EH (cell line): ENCODE data around the gene PLCB4.
"Not testable (repeated sequence)": the region's sequence is repeated elsewhere in the genome, so short reads cannot be mapped to it uniquely, and the experiment has no call there.

Experiments
- DNase-seq: peaks from one replicate; pipeline ENCODE4 v3.0.0-alpha.2; 2015; ENCODE audit warnings: low read depth

The PLCB4 gene

GRCh38 chr20:9068841-9069663 is at the start of gene PLCB4:
Gene PLCB4, plus strand, starts transcription at chr20:9069087. Its CDS starts 238,728 bp downstream, at chr20:9307815.
- peak; percentile 76 for DNase-seq

GRCh38 chr20:9019833-9020232 is 49.1 kb upstream of the PLCB4 start:
- no peak for DNase-seq

- no peak for DNase-seq
These were observed 47.7 kb upstream of the PLCB4 start for GRCh38 chr20:9021216-9021615.

DNA sequence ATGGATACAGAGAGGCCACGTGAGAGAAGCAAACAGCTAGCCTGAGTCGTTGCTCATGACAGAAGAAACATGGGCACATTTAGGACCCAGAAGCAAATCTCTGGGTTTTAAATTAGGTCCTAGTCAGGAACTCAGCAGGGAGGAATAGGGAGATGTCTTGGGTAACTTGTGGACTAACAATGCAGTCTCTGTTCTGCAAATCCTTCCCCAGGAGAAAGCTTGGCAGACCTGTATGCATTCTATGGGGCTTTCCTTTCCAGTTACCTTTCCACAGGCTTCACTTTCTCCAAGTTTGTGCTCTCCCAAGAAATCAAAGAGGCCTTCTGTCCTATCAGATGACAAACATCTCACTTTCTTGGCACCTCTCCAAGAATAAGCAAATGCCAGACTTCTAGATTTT is 47.2 kb upstream of the PLCB4 start:
- no peak for DNase-seq

- no peak for DNase-seq
These were observed 46.5 kb upstream of the PLCB4 start for GRCh38 chr20:9022376-9022775.

DNA sequence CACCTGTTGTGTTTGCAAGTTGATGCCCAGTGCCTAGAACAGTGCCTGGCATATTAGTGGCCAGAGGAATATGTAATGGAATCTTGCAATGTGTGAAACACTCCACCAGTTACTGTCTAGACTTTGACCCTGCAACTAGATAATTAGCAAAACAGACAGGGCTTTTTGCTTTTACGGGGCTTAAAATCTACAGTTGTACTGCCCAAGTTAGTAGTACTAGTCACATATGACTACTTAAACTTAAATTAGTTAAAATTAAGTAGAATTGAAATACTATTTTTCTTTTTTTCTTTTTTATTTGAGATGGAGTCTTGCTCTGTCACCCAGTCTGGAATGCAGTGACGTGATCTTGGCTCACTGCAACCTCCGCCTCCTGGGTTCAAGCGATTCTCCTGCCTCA is 44.3 kb upstream of the PLCB4 start:
- DNase-seq, result no peak

DNA sequence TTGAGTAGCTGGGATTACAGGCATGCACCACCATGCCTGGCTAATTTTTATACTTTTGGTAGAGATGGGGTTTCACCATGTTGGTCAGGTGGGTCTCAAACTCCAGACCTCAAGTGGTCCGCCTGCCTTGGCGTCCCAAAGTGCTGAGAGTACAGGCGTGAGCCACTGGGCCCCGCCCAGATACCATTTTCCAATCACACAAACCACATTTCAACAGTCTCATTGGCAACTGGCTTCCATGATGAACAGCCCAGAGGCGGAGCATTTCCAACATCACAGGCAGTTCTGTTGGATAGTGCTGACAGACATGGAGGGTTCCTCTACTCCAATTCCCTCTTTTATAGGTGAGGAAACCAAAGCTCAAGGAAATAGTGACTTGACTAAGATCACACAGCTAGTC is 43.9 kb upstream of the PLCB4 start:
- DNase-seq, result no peak

DNA sequence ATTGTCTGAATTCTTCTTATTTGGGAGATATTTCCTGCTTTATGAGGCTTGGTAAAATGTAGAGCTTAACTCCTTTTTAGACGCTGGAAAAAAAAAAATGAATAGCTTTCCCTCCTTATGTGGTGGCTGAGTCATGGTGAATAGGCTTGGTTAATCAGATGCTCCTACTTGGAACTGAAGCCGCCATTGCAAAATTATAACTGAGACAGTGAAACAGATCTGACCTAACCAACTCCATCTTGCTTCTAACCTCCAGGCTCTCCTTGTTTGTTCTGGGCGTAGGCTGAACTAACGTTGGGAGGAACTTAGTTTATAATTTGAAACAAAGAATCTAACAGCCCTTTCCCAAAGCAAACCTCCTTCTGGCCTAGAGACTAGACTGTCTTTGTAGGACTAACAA is 43.2 kb upstream of the PLCB4 start:
- DNase-seq, result peak; percentile 81

DNA sequence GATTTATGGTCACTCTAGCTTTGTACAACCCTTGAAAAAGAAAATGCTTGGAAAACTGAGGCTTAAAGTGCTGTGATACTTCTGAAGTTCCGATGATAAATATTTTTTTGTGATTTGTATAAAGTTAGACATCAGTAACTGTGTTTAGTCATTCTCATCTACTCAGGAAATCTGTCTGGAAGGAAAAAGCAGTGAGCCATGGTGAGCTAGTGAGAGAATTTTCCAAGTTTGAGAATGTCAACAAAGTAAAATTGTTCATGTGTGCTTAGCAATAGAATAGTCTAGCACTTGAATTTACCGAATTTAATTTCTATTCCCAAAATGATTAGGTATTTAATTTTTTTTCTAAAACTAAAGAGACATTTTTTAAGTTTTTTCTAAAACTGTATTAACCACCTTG is 41.3 kb upstream of the PLCB4 start:
- no peak for DNase-seq

DNA sequence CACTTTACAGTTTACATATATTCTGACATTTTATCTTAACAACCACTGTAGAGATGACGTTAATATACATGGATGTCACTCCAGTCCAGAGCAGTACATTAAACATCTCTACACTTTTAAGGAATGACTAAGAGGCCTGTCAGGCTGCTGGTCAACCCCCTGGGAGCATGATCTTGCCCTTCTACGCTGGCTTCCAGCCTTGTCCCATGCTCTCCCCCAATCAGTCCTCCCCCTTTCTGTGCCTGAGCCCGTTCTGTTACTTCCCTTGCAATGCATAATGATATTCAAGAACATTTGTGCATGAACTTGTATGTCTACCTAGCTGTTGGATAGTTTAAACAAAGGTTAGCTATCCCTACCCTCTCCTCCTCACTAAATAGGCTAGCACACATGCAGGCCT is 40.5 kb upstream of the PLCB4 start:
- DNase-seq, result peak; percentile 47

GRCh38 chr20:9031991-9032390 is 36.9 kb upstream of the PLCB4 start:
- peak; percentile 67 for DNase-seq

DNA sequence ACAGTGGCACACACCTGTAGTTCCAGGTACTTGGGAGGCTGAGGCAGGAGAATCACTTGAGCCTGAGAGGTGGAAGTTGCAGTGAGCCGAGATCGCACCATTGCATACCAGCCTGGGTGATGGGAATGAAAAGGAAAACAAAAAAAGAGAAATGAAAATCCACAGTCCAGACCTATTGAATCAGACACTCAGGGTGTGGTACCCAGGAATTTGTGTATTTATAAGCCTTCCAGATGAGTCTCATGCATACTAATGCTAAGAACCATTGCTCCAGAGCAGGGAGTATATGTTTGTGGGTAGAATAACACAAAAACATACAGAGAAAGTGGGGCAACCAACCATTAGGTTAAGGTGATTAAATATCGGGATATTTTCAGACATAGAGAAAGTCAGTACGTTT is 36.1 kb upstream of the PLCB4 start:
- DNase-seq, result peak; percentile 69

- DNase-seq, result peak; percentile 97
These were observed 33.8 kb upstream of the PLCB4 start for GRCh38 chr20:9035126-9035525.

- DNase-seq, result no peak
These were observed 32.3 kb upstream of the PLCB4 start for GRCh38 chr20:9036593-9036992.

DNA sequence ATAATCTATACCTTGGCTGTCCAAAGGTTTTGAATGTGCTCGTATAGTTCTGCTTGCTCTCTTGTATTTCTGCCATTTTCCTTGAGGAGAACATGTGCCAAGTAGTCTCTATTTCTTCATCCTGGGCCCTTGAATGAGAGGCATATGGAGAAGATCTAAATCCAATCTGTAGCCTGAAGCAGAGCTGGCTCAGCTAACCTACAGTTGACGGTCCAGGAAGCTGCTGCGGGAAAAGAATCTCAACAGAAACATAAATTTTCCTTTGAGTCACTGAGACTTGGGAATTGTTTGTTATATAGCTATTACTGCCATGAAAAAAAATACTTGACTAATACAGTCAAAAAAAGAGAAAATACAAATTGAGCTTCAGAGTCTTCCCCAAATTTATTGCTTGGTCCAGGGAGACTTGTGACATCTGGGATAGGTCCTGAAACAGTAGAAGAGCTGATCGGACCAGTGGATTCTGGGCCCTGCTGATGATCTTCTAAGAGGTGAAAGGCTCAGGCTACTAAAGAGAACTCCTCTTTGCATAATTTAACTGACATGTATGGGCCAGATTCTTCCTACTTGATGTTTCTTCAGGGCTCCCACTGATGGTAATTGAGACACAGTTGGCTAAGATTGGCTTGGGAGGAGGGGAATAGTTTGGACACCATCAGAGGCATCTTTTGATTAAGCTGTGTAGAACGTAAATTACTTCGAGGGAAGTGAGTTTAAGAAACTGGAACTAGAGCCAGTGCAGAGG is 29.9 kb upstream of the PLCB4 start:
- peak; percentile 75 for DNase-seq

GRCh38 chr20:9040863-9041524 is 27.9 kb upstream of the PLCB4 start:
- DNase-seq, result peak; percentile 82

DNA sequence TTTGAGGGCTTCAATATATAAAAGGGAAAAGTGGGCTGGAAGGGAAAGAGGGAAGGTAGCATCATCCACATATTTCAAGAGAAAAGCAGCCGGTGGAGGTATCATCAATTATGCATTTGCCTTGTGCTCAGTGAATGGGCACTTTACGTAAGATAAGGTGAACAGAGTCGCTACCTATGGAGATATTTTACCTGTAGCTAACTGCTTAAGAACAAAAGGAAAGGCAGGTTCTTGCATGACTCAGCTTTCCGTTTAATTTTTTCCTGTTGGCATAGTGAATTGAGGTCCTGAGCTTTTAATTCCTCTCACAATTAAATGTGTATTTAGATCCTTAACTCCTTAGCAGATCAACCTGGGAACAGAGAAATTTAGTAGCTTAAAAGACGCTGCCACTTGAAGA is 25.5 kb upstream of the PLCB4 start:
- no peak for DNase-seq

DNA sequence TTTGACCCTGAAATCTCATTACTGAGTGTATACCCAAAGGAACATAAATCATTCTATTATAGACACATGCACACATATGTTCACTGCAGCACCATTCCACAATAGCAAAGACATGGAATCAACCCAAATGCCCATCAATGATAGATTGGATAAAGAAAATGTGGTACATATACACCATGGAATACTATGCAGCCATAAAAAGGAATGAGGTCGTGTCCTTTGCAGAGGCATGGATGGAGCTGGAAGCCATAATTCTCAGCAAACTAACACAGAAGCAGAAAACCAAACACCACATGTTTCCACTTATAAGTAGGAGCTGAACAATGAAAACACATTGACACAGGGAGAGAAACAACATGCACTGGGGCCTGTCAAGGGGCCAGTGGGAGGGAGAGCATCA is 21.0 kb upstream of the PLCB4 start:
- DNase-seq, result not testable (repeated sequence)

DNA sequence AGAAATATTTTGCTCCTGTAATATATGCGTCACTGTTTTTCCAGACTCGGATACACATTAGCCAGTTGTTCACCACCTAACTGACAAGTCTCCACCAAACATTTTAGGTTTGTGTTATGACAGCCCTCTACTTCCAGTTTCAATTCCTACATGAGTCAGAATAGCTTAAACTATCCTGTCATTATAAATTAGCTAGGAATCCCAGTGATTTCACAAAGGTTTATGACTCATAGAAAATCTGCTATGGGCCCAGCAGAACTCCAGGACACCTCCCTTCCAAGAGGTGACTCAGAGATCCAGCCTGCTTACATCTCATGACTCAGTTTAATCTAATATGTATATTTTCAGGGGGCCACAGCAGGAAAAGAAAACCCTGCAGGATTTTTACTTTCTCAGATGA is 17.4 kb upstream of the PLCB4 start:
- DNase-seq, result peak; percentile 98

GRCh38 chr20:9052136-9052535 is 16.8 kb upstream of the PLCB4 start:
- DNase-seq, result no peak

GRCh38 chr20:9053108-9053507 is 15.8 kb upstream of the PLCB4 start:
- peak; percentile 60 for DNase-seq

DNA sequence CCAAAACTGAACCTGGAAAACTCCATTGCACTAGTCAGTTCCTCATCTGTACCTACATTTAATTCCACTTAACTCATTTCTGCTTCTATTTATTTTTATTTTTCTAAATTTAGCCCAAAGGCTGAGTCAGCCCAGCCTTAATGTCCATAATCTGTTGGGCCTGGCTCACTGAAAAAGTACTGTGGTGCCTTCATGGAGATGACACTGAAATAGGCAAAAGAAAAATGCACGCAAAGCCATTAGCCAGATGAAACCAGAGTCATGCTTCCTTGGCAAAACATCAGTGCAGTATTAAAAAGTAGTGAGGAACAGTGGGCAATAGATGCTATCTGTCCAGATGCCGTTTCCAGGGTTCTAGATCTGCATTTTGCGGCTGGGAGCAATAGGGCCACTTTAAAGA is 14.7 kb upstream of the PLCB4 start:
- peak; percentile 94 for DNase-seq

DNA sequence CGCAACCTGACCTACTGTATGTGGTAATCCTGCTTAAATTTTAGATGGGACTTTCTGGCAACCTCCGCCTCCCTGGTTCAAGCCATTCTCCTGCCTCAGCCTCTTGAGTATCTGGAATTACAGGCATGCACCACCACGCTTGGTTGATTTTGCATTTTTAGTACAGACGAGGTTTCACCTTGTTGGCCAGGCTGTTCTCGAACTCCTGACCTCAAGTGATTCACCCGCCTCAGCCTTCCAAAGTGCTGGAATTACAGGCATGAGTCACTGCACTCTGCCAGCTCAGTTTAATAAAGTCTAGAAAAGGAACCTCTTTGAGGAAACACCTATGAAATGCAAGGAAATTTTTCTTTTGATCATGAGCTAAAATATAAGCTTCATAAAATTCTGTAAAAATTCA is 9.0 kb upstream of the PLCB4 start:
- DNase-seq, result peak; percentile 58
